Adrenal gland (tissue), 5 donors: ENCODE measurements around the gene GAS2L1.

Experiments used
- POLR2A ChIP-seq, 2 donors: fragments of 450-650 bp; IDR thresholded peaks; one replicate each; pipeline ENCODE4 v1.6.1; 2017; ENCODE audit warnings: antibody characterized with exemption in 2 of 2, mild to moderate bottlenecking in 2 of 2, moderate library complexity in 1 of 2
- TF ChIP-seq, protein P1 (sequence below), 6 experiments: fragments of 450-650 bp in 4 of 6; fragments of 200-600 bp in 2 of 6; sonication (generic) in 1 of 6; IDR thresholded peaks; 1 replicate in 5 of 6; 2 replicates in 1 of 6; pipeline versions ENCODE4 v1.5.1 to v1.8.0; 2016 to 2021; ENCODE audit warnings: antibody characterized with exemption in 6 of 6, mild to moderate bottlenecking in 2 of 6, moderate library complexity in 1 of 6
- donor health status: DM: no; HTN: no; CAD: no.

GRCh38 chr22:29305836-29306174, 645 bp upstream of the GAS2L1 start:
- TF ChIP-seq, protein P1, sequence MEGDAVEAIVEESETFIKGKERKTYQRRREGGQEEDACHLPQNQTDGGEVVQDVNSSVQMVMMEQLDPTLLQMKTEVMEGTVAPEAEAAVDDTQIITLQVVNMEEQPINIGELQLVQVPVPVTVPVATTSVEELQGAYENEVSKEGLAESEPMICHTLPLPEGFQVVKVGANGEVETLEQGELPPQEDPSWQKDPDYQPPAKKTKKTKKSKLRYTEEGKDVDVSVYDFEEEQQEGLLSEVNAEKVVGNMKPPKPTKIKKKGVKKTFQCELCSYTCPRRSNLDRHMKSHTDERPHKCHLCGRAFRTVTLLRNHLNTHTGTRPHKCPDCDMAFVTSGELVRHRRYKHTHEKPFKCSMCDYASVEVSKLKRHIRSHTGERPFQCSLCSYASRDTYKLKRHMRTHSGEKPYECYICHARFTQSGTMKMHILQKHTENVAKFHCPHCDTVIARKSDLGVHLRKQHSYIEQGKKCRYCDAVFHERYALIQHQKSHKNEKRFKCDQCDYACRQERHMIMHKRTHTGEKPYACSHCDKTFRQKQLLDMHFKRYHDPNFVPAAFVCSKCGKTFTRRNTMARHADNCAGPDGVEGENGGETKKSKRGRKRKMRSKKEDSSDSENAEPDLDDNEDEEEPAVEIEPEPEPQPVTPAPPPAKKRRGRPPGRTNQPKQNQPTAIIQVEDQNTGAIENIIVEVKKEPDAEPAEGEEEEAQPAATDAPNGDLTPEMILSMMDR (IDR thresholded peaks at IDR 0.05) = no peak
- TF ChIP-seq POLR2A (IDR thresholded peaks at IDR 0.05) = no peak
